ENCODE data around the gene ONECUT2.

The ONECUT2 gene

DNA sequence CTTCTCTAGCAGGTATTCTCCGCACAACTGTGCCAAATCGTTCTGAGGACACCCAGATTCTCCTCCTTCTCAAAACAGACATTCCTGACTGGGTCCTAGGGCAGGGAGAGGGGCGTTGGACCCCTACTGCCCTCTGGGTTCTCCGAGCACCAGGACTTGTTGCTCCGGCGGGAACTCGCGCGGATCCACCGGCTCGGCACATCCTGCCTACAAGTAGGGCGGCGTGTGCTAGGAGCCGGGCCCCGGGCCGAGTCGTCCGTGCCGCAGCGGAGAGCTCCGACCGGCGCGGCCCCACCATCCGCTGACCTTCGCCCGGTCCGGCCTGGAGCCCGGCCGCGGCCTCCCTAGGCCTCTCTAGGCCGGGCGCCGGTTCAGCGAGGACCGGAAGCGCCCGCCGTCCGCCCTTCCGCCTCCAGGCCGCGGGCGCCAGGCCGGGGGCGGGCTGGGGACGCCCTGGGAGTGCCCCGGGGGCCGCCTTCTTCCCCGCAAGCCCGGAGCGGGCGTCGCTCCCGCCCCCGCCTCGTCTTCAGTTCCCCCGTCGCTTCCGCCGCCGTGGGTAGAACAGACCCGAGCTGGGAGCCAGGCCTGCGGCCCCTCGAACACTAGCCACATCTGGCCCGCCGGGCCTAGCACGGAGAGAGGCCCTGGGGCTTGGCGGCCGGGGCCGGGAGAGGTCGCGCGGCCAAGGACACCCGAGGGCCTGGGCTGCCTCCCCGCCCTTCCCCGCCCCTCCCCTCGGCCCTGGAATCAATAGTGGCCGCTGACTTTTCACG, 7.6 kb upstream of the ONECUT2 start:
- H3K36me3 Mint-ChIP-seq, result peaks cover 7% of the 10 kb centered on the region
- no peaks in the 10 kb centered on the region for H3K9me3 Mint-ChIP-seq (ENCODE audit: low read depth)
- peaks cover 48% of the 10 kb centered on the region for H3K27me3 Mint-ChIP-seq
- peak overlapping the region; percentile 51 for H3K4me3 Mint-ChIP-seq
- peaks cover 22% of the 10 kb centered on the region for H3K4me1 Mint-ChIP-seq (ENCODE audit: low read depth)
- no peak overlapping the region for H3K27ac Mint-ChIP-seq

DNA sequence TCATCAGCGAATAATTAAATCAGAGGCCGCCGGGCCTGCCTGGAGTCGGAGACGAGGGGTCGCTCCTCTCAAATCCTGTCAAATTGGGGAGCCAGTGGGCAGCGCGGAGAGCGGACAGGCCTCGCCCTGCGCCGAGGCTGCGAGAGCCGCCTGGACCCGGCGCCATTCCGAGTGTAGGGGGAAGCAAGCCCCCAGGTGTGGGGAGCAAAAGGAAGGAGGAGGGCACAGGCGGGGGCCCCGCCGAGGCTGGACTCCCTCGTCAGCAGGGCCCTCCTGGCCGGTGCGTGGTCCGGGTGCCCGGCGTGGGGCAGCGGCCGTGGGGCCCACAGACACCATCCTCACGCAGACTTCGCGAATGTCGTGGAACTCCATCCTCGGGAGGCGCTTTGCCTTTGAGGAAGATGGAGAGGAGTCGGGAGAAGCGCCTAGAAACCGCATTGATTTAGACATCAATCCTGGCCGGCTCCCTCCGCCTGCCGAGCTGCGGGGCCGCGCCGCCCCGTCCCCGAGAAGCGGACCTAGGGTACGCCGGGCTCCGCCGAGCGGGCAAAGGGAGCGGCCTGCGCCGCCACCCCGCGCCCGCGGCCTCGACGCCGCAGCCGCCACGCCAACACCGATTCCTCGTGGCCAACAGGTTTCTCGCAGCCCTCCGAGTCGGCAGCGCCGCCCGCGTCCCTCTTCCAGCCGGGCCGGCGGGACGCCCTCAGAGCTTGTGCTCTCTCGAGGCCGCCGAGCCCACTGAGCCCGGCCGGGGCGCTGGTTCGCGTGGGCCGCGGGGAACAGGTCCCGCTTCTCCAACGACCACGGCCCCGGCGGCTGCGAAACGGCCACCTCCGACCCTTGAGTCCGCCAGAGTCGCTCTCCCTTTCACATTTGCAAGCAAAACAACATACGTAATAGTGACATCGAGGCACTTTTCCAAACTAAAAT, 6.7 kb upstream of the ONECUT2 start:
- Mint-ChIP-seq H3K36me3 (peaks cover 7% of the 10 kb centered on the region), H3K4me1 (ENCODE audit: low read depth) (peaks cover 22% of the 10 kb centered on the region), H3K27me3 (peaks cover 48% of the 10 kb centered on the region), H3K9me3 (ENCODE audit: low read depth) (no peaks in the 10 kb centered on the region), H3K27ac (no peak overlapping the region), H3K4me3 (peak overlapping the region; percentile 63)

DNA sequence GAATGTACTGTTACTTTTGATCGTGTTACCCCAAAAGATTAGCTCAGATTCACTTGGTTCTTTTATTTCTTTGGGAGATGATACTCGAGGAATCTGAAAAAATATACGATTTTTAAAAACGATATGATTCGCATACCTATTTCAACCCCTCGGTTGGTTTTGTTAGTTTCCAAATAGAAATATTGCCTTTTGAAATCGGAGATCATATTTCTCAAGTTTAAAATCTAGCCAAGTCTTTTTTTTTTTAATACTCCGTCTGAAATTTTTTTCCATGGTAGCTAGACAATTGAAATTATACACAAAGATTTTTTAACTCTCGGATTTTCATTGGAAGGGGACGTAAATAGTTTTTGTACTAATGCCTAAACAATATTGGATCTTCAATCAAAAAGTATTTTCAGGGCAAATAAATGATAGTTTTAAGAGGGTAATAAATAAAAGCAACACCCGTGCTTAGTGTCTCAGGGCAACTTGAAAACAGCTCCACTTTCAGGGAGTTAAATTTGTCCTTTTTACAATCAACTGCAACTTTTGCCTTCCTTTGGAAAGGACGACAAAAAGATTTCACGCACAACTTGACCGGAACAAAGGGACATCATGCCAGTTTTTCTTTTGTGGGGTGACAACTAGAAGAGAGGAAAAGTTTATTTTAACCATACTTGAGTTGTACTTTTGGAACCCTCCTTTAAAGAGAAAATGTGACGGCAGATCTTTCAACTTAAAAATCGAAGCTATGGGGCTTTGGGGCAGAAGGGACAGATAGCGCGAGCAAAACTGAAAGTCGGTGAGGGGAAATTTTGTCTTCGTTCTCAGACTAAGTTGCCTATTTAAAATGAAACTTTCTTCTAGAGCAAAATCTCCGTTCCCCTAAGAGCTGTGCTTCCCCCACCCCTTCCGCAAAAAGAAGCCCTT, 5.8 kb upstream of the ONECUT2 start:
- Mint-ChIP-seq H3K9me3 (ENCODE audit: low read depth) (no peaks in the 10 kb centered on the region), H3K27ac (no peak overlapping the region), H3K27me3 (peaks cover 54% of the 10 kb centered on the region), H3K4me1 (ENCODE audit: low read depth) (peaks cover 27% of the 10 kb centered on the region), H3K4me3 (peak overlapping the region; percentile 63), H3K36me3 (peaks cover 7% of the 10 kb centered on the region)

DNA sequence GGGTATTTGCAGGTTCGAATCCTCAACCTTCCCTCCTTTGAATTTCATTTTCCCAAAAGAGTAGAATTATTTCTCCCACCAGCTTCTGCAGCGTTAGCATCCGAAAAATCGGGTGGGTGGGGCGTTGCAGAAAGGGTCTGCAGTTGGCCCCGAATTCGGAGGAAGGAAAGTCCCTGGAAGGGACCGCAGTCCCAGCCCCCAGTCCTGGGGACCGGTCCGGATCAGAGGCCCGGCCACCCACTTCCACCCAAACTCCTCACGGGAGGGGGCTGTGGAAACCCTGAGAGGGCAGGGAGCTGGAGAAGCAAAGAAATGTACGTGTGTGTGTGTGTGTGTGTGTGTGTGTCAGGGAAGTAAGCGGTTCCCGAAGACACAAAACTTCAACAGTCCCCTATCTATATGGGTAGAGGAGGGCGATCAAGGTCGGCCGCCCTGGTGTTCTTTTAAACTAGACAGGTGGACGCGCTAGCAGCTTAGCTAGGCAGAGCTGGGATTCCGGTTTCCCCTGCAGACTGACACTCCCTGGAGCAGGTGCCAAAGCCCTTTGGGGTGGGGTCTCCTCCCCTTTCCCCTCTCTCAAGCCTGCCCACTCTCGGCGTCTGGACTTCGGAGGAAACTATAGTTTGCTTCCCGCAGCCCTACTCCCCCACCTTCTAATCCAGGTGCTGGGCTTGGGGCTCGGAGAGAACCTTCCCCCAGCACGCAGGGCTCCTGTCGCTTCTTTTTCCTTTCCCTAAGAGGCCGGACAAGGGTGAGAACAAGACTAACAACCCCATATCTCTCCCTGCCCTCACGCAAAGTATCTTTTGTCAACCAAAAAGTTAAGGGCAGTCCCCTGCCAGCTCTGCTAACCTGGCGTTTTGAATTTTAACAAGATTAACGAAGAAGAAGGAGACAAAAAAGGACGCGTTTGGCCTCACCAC, 4.8 kb upstream of the ONECUT2 start:
- Mint-ChIP-seq H3K36me3 (peaks cover 7% of the 10 kb centered on the region), H3K9me3 (ENCODE audit: low read depth) (no peaks in the 10 kb centered on the region), H3K4me1 (ENCODE audit: low read depth) (peaks cover 31% of the 10 kb centered on the region), H3K27ac (no peak overlapping the region), H3K4me3 (peak overlapping the region; percentile 63), H3K27me3 (peaks cover 46% of the 10 kb centered on the region)

DNA sequence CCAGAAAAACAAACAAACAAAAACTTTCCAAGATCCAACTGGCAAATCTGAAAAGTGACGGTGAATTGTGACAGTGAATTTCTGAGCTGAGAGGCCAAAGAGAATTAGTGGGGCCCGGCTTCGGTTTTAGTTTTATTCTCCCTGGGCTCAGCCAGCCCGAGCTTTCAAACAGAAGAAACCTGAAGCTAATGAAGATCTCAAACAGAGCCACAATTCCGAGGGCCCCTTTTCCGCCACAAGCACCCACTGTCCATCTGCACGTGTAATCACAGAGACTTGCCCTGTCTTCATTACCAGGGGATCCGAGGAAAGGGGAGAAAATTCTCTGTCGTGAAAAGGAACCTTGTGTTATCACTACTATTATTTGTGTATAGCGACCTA, 4.2 kb upstream of the ONECUT2 start:
- Mint-ChIP-seq H3K27ac (no peak overlapping the region), H3K4me1 (ENCODE audit: low read depth) (peaks cover 32% of the 10 kb centered on the region), H3K9me3 (ENCODE audit: low read depth) (no peaks in the 10 kb centered on the region), H3K4me3 (no peak overlapping the region), H3K36me3 (peaks cover 7% of the 10 kb centered on the region), H3K27me3 (peaks cover 44% of the 10 kb centered on the region)

DNA sequence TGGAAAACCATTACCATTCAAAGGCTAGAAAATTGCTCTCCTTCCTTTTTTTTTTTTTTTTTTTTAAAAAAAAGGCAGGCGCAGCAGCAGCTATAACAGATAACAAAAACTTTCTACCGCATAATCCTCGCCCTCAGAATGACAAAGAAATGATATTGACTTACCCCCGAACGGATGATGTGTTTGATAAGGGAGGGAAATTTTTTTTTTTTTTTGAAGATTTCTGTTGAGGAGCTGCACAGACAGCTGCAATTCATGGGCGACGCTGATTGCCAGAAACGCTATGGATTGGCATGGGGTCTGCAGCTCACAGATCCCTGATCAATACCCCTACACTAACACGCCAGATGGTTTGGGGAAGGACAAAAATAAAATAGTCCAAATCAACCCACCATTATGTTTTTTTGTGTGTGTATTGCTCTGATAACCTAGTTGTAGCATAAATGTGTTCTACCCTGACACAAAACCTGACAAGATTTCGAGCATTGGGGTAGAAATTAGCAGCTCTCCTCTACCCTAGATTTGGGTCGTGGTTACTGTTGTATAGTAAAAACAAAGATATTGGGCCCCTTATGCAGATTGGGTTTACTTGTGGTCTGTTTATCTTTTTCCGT, 3.6 kb upstream of the ONECUT2 start:
- Mint-ChIP-seq H3K36me3 (peaks cover 7% of the 10 kb centered on the region), H3K4me3 (no peak overlapping the region), H3K9me3 (ENCODE audit: low read depth) (no peaks in the 10 kb centered on the region), H3K27ac (no peak overlapping the region), H3K27me3 (peaks cover 47% of the 10 kb centered on the region), H3K4me1 (ENCODE audit: low read depth) (peaks cover 34% of the 10 kb centered on the region)

DNA sequence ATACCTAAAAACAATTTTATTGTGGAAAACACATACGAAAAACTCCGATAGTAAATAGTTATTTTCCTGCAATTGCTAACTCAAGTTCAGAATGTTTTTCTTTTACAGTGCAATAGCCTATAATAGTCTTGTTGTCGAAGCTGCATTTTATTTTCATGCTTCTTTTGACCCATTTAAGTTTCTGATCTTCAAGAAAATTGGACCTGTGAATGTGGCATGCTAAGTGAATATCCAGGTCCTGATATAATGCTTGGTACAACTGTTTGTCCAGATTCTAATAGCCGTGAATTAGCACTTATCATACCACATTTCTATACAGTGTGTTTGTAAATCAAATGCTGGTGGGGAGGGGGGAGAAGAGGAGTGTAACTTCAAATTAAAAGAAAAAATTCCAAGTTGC, 3.0 kb upstream of the ONECUT2 start:
- no peaks in the 10 kb centered on the region for H3K9me3 Mint-ChIP-seq (ENCODE audit: low read depth)
- no peak overlapping the region for H3K4me3 Mint-ChIP-seq
- H3K27me3 Mint-ChIP-seq, result peaks cover 48% of the 10 kb centered on the region
- no peak overlapping the region for H3K27ac Mint-ChIP-seq
- peaks cover 37% of the 10 kb centered on the region for H3K4me1 Mint-ChIP-seq (ENCODE audit: low read depth)
- H3K36me3 Mint-ChIP-seq, result peaks cover 4% of the 10 kb centered on the region

DNA sequence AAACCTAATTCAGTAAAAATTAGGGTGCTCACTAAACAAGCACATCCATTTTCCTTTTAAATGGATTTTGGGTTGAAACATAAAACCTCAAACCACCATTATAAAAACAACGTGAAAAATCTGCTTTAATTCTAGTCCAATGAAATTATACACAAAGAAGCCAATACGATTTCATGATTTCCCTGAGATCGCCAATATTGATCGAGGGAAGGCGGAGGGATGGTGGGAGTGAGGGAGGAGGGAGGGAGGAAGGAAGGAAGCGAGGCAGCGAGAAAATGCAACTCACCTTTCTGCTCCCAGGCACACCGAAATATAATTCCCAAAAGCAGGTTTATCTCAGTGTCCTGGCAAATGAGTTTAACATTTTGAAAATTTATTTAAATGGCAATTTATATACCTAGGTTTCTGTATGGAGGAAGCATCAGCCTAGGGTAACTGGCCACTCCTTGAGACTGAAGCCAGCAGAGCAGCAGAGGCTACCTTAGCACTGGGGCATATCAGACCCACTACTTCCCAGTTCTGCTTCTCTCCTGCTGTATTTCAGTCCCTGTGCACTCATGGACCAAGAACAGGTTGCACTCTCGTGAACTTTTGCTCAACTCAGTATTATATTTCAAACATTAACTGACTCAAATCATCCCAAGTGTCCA, 2.3 kb upstream of the ONECUT2 start:
- Mint-ChIP-seq H3K4me1 (ENCODE audit: low read depth) (peaks cover 42% of the 10 kb centered on the region), H3K27me3 (peaks cover 50% of the 10 kb centered on the region), H3K4me3 (peak overlapping the region; percentile 36), H3K27ac (no peak overlapping the region), H3K9me3 (ENCODE audit: low read depth) (no peaks in the 10 kb centered on the region), H3K36me3 (peaks cover 4% of the 10 kb centered on the region)

DNA sequence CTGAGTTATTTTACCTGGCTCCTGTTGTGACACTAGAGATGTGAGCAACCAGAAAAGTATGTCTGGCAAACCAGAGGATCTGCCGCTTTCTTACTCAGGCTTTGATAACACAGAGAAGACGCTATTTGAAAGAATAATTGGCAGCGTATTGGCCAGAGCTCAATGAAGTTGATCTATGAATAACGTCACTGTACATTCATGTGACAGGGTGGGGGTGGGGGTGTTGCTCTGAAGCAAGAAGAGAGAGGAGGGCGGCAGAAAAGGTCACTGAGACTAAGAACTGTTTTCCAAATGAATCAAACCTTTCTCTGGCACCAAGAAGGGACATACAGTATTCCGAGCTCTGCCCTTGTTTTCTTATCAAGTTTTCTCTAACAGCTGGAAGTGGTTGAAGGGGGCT, 1.7 kb upstream of the ONECUT2 start:
- peaks cover 4% of the 10 kb centered on the region for H3K36me3 Mint-ChIP-seq
- H3K27ac Mint-ChIP-seq, result no peak overlapping the region
- peak overlapping the region; percentile 36 for H3K4me3 Mint-ChIP-seq
- no peaks in the 10 kb centered on the region for H3K9me3 Mint-ChIP-seq (ENCODE audit: low read depth)
- H3K27me3 Mint-ChIP-seq, result peaks cover 52% of the 10 kb centered on the region
- peaks cover 47% of the 10 kb centered on the region for H3K4me1 Mint-ChIP-seq (ENCODE audit: low read depth)

DNA sequence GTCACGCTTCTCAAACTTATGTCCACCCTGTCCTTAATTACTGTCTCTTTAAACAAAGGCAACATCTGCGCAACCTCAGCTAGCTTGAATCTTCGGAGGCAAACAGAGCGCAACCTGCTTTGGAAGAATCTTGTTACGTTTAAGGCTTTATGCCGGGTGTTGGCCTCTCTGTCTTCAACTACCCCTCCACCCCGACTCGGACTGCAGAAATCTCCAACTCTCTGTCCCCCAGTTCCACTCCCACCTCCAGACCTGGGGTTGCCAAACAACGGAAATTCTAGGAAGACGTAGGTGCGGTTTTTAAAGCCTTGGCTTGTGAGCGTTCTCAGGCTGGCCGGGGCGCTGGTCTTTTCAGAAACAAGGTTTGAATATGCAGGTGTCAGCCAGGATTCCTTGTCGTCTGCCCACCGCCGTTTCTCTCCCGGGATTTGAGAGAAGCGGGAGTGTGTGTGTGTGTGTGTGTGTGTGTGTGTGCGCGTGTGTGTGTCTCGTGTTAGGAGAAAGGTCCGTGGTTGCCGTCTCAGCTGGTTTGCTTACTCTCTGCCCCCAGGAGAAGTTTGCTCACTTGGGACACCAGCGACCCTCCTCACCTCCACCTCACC, 1.1 kb upstream of the ONECUT2 start:
- H3K36me3 Mint-ChIP-seq, result peaks cover 3% of the 10 kb centered on the region
- peak overlapping the region; percentile 63 for H3K4me3 Mint-ChIP-seq
- no peak overlapping the region for H3K27ac Mint-ChIP-seq
- H3K9me3 Mint-ChIP-seq (ENCODE audit: low read depth), result no peaks in the 10 kb centered on the region
- H3K27me3 Mint-ChIP-seq, result peaks cover 57% of the 10 kb centered on the region
- H3K4me1 Mint-ChIP-seq (ENCODE audit: low read depth), result peaks cover 51% of the 10 kb centered on the region

DNA sequence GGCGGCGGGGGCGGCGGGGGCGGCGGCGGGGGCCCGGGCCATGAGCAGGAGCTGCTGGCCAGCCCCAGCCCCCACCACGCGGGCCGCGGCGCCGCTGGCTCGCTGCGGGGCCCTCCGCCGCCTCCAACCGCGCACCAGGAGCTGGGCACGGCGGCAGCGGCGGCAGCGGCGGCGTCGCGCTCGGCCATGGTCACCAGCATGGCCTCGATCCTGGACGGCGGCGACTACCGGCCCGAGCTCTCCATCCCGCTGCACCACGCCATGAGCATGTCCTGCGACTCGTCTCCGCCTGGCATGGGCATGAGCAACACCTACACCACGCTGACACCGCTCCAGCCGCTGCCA, 644 bp downstream of the ONECUT2 start:
- no peaks in the 10 kb centered on the region for H3K9me3 Mint-ChIP-seq (ENCODE audit: low read depth)
- H3K4me1 Mint-ChIP-seq (ENCODE audit: low read depth), result peaks cover 46% of the 10 kb centered on the region
- H3K4me3 Mint-ChIP-seq, result peak overlapping the region; percentile 78
- no peak overlapping the region for H3K27ac Mint-ChIP-seq
- peaks cover 53% of the 10 kb centered on the region for H3K27me3 Mint-ChIP-seq
- H3K36me3 Mint-ChIP-seq, result no peaks in the 10 kb centered on the region

DNA sequence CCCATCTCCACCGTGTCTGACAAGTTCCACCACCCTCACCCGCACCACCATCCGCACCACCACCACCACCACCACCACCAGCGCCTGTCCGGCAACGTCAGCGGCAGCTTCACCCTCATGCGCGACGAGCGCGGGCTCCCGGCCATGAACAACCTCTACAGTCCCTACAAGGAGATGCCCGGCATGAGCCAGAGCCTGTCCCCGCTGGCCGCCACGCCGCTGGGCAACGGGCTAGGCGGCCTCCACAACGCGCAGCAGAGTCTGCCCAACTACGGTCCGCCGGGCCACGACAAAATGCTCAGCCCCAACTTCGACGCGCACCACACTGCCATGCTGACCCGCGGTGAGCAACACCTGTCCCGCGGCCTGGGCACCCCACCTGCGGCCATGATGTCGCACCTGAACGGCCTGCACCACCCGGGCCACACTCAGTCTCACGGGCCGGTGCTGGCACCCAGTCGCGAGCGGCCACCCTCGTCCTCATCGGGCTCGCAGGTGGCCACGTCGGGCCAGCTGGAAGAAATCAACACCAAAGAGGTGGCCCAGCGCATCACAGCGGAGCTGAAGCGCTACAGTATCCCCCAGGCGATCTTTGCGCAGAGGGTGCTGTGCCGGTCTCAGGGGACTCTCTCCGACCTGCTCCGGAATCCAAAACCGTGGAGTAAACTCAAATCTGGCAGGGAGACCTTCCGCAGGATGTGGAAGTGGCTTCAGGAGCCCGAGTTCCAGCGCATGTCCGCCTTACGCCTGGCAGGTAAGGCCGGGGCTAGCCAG, 1.2 kb downstream of the ONECUT2 start:
- Mint-ChIP-seq H3K4me1 (ENCODE audit: low read depth) (peaks cover 49% of the 10 kb centered on the region), H3K9me3 (ENCODE audit: low read depth) (no peaks in the 10 kb centered on the region), H3K27ac (peak overlapping the region; percentile 5), H3K27me3 (peaks cover 53% of the 10 kb centered on the region), H3K36me3 (no peaks in the 10 kb centered on the region), H3K4me3 (peak overlapping the region; percentile 78)

Data from activated naive CD8-positive, alpha-beta T cell (primary cell).